PC-3 (cell line): ENCODE measurements around the gene YLPM1.

Experiments used
- EZH2phosphoT487 ChIP-seq: fragments of 300-600 bp; sonication (generic); IDR thresholded peaks from 2 replicates; pipeline ENCODE4 v1.6.1; 2018; ENCODE audit warnings: mild to moderate bottlenecking, antibody characterized with exemption, low read length, borderline replicate concordance
- TF ChIP-seq, protein P1 (sequence below): fragments of 300-600 bp; sonication (generic); conservative IDR thresholded peaks from 2 replicates; pipeline ENCODE4 v1.5.1; 2017; ENCODE audit warnings: antibody characterized with exemption, low read depth, mild to moderate bottlenecking, low read length

DNA sequence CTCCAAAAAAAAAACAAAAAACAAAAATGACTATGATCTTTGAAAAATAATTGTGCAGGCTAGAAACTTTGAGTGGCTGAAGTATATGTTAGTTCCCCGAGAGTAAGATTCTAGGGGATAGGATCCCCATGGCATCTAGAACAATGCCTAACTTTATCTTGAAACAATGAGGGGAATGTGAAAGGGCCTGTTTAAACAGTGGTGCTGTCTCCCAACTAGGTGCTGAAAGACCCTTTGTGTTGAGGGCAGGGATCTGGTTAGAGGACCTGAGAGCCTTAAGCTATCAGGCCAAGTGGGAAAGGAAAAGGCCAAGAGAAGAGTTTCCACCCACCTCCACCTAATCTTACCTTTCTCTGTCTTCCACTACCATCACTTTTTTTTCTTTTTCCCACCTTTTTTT is 6.8 kb upstream of the YLPM1 start:
- TF ChIP-seq, protein P1, sequence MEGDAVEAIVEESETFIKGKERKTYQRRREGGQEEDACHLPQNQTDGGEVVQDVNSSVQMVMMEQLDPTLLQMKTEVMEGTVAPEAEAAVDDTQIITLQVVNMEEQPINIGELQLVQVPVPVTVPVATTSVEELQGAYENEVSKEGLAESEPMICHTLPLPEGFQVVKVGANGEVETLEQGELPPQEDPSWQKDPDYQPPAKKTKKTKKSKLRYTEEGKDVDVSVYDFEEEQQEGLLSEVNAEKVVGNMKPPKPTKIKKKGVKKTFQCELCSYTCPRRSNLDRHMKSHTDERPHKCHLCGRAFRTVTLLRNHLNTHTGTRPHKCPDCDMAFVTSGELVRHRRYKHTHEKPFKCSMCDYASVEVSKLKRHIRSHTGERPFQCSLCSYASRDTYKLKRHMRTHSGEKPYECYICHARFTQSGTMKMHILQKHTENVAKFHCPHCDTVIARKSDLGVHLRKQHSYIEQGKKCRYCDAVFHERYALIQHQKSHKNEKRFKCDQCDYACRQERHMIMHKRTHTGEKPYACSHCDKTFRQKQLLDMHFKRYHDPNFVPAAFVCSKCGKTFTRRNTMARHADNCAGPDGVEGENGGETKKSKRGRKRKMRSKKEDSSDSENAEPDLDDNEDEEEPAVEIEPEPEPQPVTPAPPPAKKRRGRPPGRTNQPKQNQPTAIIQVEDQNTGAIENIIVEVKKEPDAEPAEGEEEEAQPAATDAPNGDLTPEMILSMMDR: no peak
- TF ChIP-seq EZH2phosphoT487: no peak
